Stimulated activated CD8-positive, alpha-beta memory T cell treated with anti-CD3 and anti-CD28 coated beads, Interleukin-15, amount 100 ng/mL, for 1 hour (primary cell): ENCODE data around the gene FMN2.

Source experiments
- DNase-seq: peaks from one replicate; pipeline ENCODE4 v3.0.0-alpha.2; 2020; ENCODE audit warnings: low read depth

Gene FMN2

DNA sequence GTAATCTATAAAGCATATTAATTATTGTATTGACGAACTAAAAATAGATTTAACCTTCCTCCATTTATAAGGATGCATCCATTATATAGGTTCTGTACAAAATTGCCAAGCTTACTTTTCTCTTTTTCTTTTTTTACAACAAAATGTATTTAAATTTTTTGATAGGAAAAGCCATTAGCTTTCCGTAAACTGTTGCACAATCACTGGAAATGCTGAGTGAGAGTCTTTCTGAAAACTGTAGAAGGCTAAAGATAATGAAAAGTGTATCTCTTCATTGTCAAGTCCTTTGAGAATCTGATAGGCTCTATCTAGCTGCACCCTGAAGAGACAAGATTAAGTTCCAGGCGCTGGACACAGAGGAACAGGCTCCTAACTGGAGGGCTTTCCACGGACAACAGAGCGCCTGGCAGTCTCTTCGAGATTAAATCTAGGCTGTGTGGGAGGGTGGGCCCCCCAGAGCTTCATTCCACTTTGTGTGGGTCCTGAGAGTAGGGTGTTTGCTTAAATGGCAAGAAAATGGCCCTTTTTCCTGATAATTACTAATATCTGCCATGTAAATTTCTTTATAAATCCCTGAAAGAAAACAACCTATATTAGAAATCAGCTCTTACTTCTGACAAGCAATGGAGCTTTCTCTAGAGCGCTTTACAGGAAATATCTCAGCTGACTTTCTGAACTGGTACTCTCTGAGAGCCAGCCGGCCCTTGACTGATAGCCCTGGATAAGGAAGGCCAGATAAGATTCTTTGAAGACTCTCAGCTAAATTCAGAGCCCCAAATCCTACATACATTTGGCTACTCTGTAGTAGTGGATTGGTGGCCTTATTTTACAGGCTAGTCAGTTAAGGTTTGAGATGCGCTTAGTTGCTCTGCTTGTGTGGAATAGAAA lies 108.3 kb downstream of the FMN2 start:
- no peak for DNase-seq

DNA sequence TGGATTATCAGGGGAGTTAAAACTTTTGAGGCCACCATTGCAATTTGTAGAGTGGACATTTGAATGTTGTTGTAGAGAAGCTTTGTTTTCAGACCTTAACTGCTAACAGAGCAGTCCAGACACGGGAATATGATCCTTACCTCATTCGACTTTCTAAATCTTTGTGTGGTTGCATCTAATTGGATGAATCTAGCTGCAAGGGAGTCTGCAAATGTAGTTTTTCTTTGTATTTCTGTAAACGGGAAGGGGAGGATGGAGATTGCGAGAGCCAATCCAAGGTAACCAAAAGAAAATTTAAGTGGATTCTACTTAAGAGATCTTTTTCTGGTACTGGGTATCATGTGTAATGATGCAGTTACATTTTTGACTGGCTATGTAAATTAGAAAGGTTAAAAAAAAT lies 110.2 kb downstream of the FMN2 start:
- no peak for DNase-seq

DNA sequence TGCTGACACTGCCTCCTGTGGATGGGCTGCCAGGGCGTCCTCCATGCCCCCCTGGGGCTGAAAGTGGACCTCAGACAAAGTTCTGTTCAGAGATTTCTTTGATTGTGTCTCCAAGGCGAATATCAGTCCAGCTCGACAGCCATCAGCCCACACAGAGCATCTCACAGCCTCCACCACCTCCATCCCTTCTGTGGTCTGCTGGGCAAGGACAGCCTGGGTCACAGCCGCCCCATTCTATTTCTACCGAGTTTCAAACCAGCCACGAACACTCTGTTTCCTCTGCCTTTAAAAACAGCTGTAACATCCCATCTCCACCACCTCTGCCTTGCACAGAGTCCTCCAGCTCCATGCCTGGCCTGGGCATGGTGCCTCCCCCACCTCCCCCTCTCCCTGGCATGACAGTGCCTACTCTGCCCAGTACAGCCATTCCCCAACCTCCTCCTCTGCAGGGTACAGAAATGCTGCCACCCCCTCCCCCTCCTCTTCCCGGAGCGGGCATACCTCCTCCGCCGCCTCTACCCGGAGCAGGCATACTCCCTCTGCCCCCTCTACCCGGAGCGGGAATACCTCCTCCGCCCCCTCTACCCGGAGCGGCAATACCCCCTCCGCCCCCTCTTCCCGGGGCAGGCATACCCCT lies 115.5 kb downstream of the FMN2 start:
- DNase-seq, result no peak

DNA sequence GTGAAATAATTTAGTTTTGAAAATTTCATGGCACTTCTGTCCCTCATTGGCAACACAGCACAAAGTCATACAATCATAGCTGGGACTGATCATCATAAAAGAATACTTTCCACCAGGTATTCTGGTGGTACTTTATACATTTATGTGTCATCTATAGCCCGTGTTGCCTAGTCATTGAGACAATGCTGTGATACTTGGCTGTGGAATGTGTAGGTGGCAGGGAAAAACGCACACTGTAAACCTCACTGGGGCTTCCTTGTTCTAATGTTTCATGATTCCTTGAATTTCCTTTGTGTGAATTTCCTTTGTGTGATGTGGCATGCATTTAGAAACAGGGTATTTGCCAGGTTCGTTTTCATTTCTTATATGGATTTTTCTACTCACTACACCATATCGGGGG lies 118.3 kb downstream of the FMN2 start:
- DNase-seq, result no peak

DNA sequence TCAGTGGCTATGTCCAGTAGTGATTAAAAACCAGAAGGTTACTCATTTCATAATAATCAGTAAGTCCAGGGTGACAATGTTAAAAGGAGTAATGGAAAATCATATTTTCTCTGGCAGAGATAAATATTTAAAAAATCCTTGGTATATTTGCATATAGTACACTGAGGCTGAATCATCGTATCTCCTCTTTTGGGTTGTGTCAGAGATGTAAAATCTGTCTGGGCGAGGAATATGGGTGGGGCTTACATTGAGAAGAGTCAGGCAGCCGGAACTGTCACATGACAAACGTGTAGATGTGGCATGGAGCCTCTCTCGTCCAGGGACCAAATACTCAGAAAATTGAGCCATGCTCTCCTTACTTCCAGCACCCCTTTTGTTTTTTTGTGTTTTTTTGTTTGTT lies 120.9 kb downstream of the FMN2 start:
- DNase-seq, result no peak

DNA sequence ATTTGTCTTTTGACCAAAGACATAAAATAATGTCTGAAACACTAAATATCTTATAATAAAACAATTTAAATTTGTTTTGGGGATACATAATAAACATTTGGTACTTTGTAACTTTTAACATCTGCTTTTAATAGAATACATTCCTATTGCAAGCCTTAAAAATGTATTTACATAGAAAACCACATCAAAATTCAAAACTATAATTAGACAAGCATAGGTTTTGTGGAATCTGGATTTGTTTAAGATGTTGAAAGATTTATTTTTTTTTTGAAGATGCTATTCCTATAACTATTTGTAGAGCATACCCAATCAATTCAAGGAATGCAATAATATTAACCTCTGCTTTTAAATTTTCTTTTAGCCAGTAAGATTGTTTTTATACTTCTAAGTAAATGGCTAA lies 125.7 kb downstream of the FMN2 start:
- DNase-seq, result no peak

DNA sequence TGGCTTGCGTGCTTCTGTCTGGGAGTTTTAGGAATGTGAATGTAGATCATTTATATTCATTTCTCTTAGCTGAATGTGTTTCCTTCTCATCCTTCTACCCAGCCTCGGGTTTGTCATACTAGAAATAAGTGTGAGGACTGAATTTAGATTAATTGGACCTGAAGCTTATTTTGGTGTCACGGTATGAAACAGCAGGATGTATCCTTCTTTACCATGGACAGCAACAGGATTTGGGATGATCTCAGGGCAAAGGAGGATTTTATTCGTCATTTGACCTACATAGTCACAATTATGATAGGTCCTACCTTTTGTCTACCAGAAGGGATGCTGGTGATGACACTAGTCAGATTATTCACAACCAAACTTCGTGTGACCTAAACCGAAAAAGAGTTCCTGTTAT lies 127.4 kb downstream of the FMN2 start:
- DNase-seq, result no peak

DNA sequence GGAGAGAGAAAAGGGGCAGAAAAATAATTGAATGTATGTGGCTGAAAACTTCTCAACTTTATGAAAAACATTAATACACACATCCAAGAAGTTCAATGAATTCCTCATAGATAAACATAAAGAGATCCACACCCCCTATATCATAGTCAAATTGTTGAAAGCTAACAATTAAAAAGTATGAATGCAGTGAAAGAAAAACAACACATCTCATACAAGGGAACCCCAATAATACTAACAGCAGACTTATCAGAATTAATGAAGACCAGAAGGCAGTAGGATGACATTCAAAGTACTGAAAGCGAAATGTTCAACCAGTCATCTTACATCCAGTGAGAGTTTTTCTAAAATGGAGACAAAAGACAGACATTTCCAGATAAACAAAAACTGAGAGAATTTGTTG lies 134.4 kb downstream of the FMN2 start:
- no peak for DNase-seq

DNA sequence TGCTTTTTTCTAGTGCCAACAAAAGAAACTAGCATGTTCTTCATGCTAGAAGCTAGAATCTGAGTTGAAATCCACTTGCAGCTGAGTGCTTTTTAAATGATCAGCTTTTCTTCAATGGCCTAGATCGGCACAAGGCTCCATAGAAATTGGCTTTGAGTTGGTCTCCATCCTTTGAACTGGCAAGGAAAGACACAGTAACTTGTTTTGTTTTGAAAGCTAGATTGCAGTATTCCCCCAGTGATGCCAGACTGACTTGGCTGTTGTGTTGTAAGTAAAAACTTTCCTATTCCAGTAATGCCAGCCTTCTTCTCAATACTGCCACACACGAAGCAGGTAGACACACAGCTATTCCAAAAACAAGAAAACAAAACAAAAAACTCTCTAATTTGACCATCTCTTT lies 139.1 kb downstream of the FMN2 start:
- DNase-seq, result no peak

DNA sequence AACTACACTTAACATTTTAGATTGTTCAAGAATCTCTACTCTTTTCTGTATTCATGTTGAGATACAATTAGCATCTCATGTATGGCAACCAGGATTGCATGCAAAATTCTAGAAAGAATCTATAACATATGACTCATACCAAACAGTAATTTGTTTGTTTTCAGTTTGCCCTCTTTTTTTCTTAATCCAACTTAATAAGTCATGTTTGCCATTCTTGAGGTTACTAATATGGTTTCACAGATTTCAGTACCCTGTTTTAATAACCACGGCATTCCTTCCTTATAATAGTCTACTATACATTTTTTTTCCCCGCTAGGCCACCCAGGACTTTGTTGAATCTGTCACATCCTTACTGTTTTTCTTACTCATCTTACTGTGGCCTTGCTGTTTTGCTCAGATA lies 140.8 kb downstream of the FMN2 start:
- no peak for DNase-seq

DNA sequence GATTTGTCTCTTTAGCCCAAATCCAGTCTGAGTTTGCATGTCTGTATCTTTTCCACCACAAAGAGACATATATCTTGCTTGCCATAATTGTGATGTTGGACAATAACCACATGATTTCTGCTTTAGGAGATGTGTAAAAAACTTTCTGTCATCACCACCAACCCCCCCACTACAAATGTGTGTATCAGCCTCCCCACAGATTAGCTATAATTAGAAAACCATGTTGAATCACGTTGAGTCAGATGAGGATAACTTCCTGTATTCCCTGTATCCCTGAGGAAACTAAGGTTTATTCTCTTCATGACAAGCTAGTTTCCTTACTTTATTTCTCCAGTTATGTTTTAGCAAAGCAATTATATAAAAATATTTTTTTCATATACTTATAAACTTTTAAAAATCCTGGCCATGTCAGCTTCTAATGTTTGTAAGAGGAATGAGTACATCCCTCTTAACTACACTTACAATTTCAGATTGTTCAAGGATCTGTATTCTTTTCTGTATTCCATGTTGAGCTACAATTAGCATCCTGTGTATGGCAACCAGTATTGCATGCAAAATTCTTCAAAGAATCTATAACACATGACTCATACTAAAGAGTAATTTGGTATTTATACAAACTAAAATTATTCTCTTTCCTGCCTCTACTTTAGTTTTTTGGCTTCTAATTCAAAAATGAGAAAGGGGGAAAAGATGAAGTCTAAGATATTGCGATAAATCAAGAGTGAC lies 143.0 kb downstream of the FMN2 start:
- DNase-seq, result no peak

DNA sequence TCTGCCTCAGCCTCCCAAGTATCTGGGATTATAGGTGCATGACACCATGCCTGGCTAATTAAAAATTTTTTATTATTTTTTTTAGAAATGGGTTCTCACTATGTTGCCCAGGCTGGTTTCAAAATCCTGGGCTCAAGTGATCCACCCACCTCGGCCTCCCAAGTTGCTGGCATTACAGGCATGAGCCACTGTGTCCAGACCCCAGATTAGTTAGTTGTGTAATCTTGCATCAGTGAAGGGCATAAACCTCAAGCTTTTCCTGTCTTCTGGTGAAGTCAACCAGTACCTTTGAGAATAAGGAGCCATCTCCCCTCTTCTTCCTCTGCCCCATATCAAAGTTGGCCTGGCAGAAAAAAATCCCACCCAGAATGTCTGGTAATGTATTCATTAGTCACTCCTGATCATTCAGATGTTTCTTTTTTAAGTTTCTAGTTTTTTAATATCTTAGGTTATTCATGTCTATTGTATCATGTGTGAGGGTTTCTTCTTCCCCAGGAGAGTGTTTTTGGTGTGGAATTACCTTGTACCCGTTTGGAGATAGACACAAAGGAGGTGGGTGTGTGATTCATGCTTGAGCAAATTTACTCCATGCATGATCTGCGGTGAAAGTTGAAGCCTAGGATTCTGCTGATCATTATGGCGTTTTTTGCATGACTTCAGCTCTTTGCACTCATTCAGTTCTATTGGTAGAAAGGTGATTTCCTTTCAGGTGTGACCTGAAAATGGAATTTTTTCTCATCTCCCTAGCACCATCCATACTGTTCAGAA lies 144.0 kb downstream of the FMN2 start:
- no peak for DNase-seq

DNA sequence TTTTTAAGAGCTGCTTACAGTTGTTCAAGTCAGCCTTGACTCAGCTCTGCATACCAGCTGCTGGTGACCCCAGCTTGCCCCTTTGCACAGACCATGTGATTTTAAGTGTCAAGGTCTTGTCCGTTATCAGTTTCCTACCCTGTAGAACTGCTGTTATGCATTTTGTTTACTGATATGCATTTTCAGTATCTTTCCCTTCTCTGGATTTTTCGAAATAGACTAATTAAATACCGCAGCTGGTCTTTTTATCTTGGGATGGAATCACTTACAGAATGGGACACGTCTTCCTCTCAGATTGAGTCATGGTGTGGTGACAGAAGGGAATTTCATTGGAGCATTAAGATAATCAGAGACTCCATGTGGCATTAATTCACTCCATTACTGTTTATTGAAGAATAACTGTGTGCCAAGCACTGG lies 145.6 kb downstream of the FMN2 start:
- DNase-seq, result no peak

DNA sequence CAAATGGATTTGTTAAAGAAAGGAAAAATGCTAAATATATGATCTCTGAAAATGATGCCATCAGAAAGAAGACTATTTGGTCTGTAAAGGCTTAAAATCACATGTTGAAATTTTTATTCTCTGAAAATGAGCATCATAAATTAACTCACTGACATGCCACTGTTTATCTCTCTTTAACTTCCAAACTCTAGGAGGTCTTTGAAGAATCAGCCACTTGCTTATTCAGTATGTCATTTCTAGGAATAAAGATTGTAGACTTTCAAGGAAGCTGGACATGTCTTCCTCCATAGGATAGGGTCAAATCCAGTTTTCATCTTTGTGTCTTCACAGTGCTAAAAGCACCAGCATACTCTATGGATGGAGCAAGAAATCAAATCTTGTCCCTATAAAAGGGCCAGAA lies 147.6 kb downstream of the FMN2 start:
- no peak for DNase-seq

DNA sequence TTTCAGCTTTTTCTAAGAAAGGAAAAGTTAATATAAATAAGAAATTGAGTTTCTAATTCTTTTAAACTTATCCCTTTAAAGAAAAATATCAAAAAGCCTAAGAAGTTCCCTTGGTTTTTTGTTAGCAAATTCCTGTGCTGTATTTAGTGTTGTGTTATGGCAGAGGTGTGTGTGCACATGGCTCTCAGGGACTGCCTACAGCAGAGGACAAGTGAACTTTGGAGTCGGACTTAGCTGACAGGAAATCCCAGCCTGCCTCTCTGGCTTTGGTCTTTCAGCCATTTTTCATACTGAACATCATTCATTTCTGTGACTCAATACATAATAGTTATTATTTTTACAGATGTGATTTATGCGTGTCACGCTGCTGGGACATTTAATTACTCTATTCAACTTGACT lies 149.6 kb downstream of the FMN2 start:
- DNase-seq, result no peak

DNA sequence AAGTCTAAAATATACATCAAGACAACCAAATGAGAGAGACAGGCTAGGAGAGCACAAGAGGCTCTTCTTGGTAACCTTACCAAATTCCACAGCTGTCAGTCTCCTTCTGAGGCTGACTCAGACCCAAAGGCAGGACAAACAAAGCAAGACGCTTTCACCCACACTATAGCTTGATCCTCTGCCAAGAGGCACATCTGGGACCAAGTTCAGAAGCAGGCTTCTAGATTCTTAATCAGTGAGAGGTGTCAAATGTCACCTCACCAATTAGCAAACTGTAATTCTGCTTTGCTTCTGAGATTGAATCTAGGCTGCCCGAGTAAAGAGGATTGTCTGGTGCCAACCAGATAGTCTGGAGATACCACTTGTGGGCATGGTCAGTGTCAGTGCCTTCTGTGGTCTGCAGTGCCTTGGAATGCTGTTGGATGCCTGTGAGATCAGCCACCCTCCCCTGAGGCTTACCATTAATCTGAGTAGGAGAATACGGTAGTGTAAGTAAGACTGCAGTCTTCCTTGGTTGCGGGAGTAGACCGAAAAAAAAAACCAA lies 151.0 kb downstream of the FMN2 start:
- DNase-seq, result no peak

DNA sequence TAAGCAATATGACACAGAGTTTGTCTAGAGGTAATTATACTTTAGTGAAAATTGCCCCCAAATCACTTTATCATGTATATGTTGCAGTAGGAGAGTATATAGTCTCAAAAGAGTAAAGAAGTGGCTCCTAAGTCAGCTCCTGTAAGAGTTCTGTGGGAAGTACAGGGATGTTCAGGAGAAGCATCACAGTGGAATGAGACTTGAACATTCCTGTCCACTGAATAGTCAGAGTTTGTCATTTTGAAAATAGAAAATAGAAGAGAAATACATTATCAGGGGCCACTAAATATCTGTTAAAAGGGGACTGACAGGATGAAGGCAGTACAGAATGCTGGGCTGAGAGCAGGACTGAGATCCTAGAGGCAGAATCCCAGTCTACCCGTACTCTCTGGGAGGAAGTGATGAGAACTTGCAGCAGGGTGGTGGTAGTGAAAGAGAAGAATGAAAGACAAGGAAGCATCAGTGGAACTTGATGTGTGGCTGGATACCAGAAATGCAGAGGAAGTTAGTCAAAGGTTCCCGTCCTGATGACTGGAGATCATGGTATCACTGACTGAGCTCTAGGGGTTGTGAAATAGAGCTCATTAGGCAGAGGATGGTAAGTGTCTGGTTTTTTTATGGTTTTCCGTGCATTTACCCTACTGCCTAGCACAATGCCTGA lies 153.4 kb downstream of the FMN2 start:
- DNase-seq, result no peak

DNA sequence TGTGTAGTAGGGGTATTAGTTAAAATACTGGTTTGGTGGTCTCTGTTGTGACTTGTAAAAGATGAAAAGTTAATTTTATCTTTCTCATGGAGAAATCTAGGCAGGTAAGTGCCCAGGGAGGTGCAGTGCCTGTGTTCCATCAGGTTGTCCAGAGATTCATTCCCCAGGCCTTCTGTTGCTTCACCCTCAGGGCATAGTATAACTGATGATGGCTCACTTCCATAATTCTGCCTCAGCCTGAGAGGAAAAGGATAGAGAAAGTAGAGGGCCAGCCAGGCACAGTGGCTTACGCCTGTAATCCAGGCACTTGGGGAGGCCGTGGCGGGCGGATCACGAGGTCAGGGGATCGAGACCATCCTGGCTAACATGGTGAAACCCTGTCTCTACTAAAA lies 153.9 kb downstream of the FMN2 start:
- DNase-seq, result no peak

DNA sequence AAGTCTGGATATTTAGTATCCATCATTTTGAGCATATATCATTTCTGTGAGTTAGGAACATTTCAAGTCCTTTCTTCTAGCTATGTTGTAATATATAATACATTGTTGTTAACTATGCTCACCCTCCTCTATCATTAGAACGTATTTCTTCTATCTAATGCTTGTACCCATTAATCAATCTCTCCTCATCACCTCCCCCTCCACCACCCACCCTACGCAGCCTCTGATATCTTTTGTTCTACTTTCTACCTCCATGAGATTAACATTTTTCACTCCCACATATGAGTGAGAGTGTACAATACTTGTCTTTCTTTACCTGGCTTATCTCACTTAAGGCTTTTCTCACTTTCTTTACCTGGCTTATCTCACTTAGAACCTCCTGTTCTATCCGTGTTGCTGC lies 156.2 kb downstream of the FMN2 start:
- no peak for DNase-seq

DNA sequence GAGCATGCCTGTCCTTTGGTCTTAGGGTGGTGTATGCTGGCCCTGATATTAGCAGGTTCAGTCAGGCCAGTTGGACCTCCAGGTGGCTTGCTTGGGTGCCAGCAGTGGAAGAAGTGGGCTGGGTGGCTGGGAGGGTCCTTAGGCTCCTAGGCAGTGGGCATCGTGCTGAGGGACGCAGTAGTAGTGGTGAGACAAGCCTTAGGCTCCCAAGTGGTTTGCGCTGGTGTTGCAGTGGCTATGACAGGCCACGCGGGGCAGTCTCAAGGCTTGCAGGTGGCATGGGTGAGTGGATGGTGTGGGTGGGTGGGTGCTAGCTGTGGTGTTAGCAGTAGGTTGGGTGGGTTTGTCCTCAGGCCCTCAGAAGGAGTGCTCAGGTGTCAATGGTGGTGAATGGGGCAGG lies 162.3 kb downstream of the FMN2 start:
- no peak for DNase-seq

DNA sequence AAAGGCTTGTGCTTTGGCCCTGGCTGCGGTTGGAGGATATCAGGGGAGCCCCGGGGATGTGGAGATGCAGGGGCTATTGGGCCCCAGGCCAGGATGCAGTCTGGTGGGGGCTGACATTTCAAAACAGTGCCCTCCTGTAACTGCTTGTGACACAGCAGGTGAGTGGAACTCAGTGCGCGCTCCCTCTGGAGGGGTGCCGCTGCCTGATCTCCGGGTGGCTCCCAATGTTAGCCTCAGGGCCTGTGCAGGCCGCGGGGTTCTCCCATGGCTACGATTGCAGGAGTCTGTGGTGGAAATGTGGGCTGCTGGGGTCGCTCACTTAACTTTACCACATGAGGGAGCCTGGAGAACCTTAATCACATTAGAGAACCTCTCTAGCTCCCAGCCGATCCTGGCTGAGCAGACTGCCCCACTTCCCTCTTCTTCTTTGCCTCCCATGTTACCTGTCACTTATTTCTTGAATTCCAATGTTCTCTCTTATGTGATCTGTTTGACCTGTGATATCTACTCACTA lies 163.2 kb downstream of the FMN2 start:
- DNase-seq, result no peak
